Measurements from ENCODE around the gene RUBCN.
"Not testable (repeated sequence)": the region's sequence is repeated elsewhere in the genome, so short reads cannot be mapped to it uniquely, and the experiment has no call there.

Gene RUBCN

DNA sequence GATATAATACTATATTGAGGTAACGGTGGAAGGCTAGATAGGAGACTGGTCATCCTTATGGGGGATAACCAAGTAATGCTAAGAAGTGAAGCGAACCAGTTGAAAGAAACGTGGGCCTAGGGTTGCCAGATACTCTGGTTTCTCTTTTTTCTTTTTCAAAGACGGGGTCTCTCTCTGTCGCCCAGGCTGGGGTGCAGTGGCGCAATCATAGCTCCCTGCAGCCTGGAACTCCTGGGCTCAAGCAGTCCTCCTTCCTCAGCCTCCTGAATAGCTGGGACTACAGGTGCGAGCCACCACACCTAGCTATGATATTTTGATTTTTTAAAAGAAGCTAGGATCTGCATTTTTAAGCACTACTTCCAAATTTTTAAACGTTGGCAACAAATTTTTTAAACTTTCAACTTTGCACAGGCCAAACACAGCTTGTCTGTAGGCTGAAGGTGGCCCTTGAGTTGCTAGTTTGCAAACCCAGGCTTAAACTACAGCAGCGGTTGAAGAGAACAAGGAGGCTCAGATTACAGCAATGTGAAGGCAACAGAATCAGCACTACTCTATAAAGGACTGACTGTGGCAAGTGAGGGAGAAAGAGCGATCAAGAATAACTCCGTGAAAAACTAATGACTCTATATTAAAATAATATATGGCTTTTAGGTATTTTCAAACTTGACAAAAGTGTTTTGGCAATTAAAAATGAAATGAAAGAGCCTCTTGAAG lies 1.2 kb upstream of the RUBCN start:
- CTCF ChIA-PET, result no interaction called here
- POLR2A ChIA-PET, result interaction anchor here (1.1 kb wide), 1 partner anchor 11 kb away, joined by 3 read pairs; the partner anchor contains the start of gene FYTTD1
- TF ChIP-seq FOXA1 (IDR thresholded peaks at IDR 0.05) (no peak), BHLHE40 (IDR thresholded peaks at IDR 0.05; ENCODE audit: borderline replicate concordance) (no peak), ZNF384 (IDR thresholded peaks at IDR 0.05) (no peak), ARNT (IDR thresholded peaks at IDR 0.05) (no peak), CTBP1 (IDR thresholded peaks at IDR 0.05; ENCODE audit: borderline replicate concordance) (no peak), L3MBTL2 (conservative IDR thresholded peaks at IDR 0.05) (no peak), FOXK2 (IDR thresholded peaks at IDR 0.05) (no peak), TARDBP (IDR thresholded peaks at IDR 0.05) (no peak)
- no peak for DNase-seq (ENCODE audit: extremely low spot score)

DNA sequence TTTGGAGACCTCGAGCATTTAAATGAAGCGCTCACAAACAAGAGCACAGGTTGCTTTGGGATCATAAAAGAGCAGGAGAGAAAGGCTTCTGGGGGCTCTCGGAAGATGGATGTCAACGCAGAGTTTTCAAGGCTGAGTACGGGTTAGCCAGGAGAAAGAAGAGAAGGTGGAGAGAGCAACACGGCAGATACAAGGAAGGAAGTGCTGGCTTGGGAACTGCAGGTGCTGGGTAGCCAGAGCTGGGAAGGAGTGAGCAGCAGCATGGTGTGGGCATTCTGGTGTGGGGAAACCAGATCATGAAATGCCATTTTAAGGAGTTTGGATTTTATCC lies 580 bp upstream of the RUBCN start:
- ChIA-PET CTCF (no interaction called here), POLR2A (interaction anchor here (1.1 kb wide), 1 partner anchor 12 kb away, joined by 3 read pairs; the partner anchor contains the start of gene FYTTD1)
- peak; percentile 6 for TF ChIP-seq L3MBTL2 (conservative IDR thresholded peaks at IDR 0.05)
- TF ChIP-seq FOXK2 (IDR thresholded peaks at IDR 0.05), result no peak
- no peak for TF ChIP-seq SP1 (IDR thresholded peaks at IDR 0.05)
- no peak for TF ChIP-seq FOXM1 (IDR thresholded peaks at IDR 0.05; ENCODE audit: borderline replicate concordance)
- no peak for DNase-seq (ENCODE audit: extremely low spot score)

DNA sequence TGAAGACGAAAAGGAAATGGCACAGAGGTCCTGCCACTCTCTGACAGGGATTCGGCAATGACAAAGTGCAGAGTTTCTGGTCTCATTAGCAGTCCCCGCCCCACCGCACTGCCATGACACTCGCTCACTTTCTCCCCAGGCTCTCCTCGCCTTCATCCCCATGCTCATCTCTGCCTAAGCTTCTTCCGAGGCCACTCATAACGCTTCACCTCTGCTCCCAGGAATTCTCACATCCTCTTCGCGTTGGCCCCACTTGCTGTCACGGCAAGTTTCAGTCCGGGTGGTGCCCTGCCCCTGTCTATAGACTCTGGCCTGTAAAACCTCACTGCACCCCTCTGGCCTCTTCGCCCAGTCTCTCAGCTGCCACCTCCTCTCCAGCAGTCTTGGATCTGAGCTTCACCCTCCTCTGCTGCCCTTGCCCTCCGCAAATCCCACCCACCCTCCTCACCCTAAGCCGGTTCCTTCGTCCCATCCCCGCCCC lies 654 bp downstream of the RUBCN start:
- CTCF ChIA-PET, result no interaction called here

DNA sequence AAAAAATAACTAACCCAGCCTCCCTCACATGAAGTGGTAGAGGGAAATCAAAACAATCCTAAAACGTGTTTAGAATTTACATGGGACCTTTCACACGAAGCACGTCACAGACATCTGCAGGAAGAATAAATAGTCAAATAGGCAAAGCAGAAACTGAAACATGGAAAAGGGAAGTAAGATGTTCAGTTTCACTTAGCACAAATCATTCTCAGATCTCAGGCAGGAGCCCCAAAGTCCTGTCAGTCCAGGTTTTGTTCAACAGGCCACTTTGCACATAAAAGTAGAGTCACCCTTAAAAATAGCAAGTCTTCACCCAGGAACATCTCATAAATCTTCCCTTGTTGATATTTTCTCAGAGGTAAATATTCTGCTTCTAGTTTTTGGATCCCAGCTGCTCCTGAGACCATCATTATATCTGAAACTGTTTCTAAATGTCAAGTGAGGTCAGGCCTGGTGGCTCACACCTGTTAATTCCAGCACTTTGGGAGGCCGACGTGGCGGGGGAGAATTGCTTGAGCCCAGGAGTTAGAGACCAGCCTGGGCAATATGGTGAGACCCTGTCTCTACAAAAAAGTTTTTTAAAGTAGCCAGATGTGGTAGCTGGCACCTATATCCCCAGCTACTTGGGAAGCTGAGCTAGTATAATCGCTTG lies 1.9 kb downstream of the RUBCN start:
- CTCF ChIA-PET, result no interaction called here
- DNase-seq (ENCODE audit: extremely low spot score), result no peak
- POLR2A ChIA-PET, result no interaction called here
- TF ChIP-seq SUZ12 (IDR thresholded peaks at IDR 0.05), result no peak
- no peak for TF ChIP-seq ZNF384 (IDR thresholded peaks at IDR 0.05)
- TF ChIP-seq FOXM1 (IDR thresholded peaks at IDR 0.05; ENCODE audit: borderline replicate concordance), result no peak
- TF ChIP-seq SP1 (IDR thresholded peaks at IDR 0.05), result no peak
- TF ChIP-seq ARNT (IDR thresholded peaks at IDR 0.05), result no peak
- no peak for TF ChIP-seq L3MBTL2 (conservative IDR thresholded peaks at IDR 0.05)
- TF ChIP-seq HDGF (IDR thresholded peaks at IDR 0.05; ENCODE audit: borderline replicate concordance), result no peak
- TF ChIP-seq NFRKB (IDR thresholded peaks at IDR 0.05), result no peak
- TF ChIP-seq FOXK2 (IDR thresholded peaks at IDR 0.05), result no peak
- no peak for TF ChIP-seq LEF1 (IDR thresholded peaks at IDR 0.05; ENCODE audit: borderline replicate concordance)
- no peak for TF ChIP-seq ELF4 (IDR thresholded peaks at IDR 0.05)
- TF ChIP-seq, protein P1, sequence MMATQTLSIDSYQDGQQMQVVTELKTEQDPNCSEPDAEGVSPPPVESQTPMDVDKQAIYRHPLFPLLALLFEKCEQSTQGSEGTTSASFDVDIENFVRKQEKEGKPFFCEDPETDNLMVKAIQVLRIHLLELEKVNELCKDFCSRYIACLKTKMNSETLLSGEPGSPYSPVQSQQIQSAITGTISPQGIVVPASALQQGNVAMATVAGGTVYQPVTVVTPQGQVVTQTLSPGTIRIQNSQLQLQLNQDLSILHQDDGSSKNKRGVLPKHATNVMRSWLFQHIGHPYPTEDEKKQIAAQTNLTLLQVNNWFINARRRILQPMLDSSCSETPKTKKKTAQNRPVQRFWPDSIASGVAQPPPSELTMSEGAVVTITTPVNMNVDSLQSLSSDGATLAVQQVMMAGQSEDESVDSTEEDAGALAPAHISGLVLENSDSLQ (IDR thresholded peaks at IDR 0.05), result no peak
- no peak for TF ChIP-seq CTBP1 (IDR thresholded peaks at IDR 0.05; ENCODE audit: borderline replicate concordance)
- TF ChIP-seq TARDBP (IDR thresholded peaks at IDR 0.05), result no peak
- no peak for TF ChIP-seq BHLHE40 (IDR thresholded peaks at IDR 0.05; ENCODE audit: borderline replicate concordance)
- TF ChIP-seq FOXA1 (IDR thresholded peaks at IDR 0.05), result no peak

More for the DNA sequence above, 654 bp downstream of the RUBCN start:
- no peak for DNase-seq (ENCODE audit: extremely low spot score)
- TF ChIP-seq FOXK2 (IDR thresholded peaks at IDR 0.05) (no peak), BHLHE40 (IDR thresholded peaks at IDR 0.05; ENCODE audit: borderline replicate concordance) (no peak), L3MBTL2 (conservative IDR thresholded peaks at IDR 0.05) (no peak), FOXM1 (IDR thresholded peaks at IDR 0.05; ENCODE audit: borderline replicate concordance) (no peak), HDGF (IDR thresholded peaks at IDR 0.05; ENCODE audit: borderline replicate concordance) (no peak), ZNF384 (IDR thresholded peaks at IDR 0.05) (no peak)
- POLR2A ChIA-PET, result interaction anchor here (0.6 to 1.1 kb wide), 3 partner anchors 12 to 16 kb away, joined by 3 read pairs; no protein-coding TSS in a partner anchor

DNA sequence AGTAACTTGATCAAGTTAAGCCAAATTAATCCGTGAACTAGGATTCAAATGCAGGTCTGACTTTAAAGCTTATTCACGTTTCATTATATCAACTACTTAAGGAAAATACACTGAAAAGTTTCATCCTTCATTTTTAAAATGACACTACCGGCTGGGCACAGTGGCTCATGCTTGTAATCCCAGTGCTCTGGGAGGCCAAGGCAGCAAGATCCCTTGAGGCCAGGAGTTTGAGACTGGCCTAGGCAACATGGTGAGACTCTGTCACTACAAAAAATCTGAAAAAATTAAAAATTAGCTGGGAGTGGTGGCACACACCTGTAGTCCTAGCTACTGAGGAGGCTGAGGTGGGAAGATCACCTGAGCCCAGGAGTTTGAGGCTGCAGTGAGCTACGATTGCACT lies 3.7 kb downstream of the RUBCN start:
- no peak for DNase-seq (ENCODE audit: extremely low spot score)
- TF ChIP-seq ZNF384 (IDR thresholded peaks at IDR 0.05) (no peak), ARNT (IDR thresholded peaks at IDR 0.05) (no peak), BHLHE40 (IDR thresholded peaks at IDR 0.05; ENCODE audit: borderline replicate concordance) (no peak), TARDBP (IDR thresholded peaks at IDR 0.05) (no peak), SP1 (IDR thresholded peaks at IDR 0.05) (no peak), SUZ12 (IDR thresholded peaks at IDR 0.05) (no peak), LEF1 (IDR thresholded peaks at IDR 0.05; ENCODE audit: borderline replicate concordance) (no peak), FOXK2 (IDR thresholded peaks at IDR 0.05) (no peak), CTBP1 (IDR thresholded peaks at IDR 0.05; ENCODE audit: borderline replicate concordance) (no peak), L3MBTL2 (conservative IDR thresholded peaks at IDR 0.05) (no peak)
- TF ChIP-seq, protein P1 (IDR thresholded peaks at IDR 0.05), result no peak
- POLR2A ChIA-PET, result no interaction called here
- CTCF ChIA-PET, result no interaction called here

DNA sequence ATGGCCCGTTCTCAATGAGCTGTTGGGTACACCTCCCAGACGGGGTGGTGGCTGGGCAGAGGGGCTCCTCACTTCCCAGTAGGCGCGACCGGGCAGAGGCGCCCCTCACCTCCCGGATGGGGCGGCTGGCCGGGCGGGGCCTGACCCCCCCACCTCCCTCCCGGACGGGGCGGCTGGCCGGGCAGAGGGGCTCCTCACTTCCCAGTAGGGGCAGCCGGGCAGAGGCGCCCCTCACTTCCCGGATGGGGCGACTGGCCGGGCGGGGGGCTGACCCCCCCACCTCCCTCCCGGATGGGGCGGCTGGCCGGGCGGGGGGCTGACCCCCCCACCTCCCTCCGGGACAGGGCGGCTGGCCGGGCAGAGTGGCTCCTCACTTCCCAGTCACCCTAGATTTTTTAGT lies 5.2 kb downstream of the RUBCN start:
- DNase-seq (ENCODE audit: extremely low spot score); POLR2A ChIA-PET; CTCF ChIA-PET: not testable (repeated sequence)

DNA sequence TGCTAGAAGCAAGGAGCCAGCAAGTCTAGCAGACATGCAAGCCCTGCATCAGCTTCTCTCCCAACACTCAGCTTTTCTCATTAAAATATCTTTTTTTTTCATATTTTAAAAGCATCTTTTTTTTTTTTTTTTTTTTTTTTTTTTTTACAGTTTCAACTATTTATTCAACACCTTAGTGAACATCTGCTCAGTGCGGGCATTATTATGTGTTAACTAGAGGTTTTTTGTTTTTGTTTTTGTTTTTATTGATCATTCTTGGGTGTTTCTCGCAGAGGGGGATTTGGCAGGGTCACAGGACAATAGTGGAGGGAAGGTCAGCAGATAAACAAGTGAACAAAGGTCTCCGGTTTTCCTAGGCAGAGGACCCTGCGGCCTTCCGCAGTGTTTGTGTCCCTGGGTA lies 5.9 kb downstream of the RUBCN start:
- CTCF ChIA-PET; DNase-seq (ENCODE audit: extremely low spot score); POLR2A ChIA-PET: not testable (repeated sequence)
